ENCODE results near the gene CIAO2B. TPM values are rescaled to one million over a fixed set of nuclear protein-coding genes. Genes with fewer than 3 reads are reported as not detected.

Gene CIAO2B
- total RNA-seq, 1 experiment from 2014 or later = 59.7 TPM

GRCh38 chr16:66979011-66979717 lies 45.0 kb upstream of the CIAO2B start:
- no peak for DNase-seq (ENCODE audit: low spot score)
- TF ChIP-seq FOXK1 (CRISPR knock-in tag; IDR thresholded peaks at IDR 0.05) = no peak
- TF ChIP-seq FOXJ3 (CRISPR knock-in tag; IDR thresholded peaks at IDR 0.05; ENCODE audit: borderline replicate concordance) = no peak
- no peak for TF ChIP-seq ZNF512 (CRISPR knock-in tag; IDR thresholded peaks at IDR 0.05; ENCODE audit: borderline replicate concordance)
- TF ChIP-seq AFF4 (CRISPR knock-in tag; IDR thresholded peaks at IDR 0.05; ENCODE audit: borderline replicate concordance) = no peak
- TF ChIP-seq PRDM15 (CRISPR knock-in tag; IDR thresholded peaks at IDR 0.05) = no peak
- TF ChIP-seq NFE2L1 (CRISPR knock-in tag; IDR thresholded peaks at IDR 0.05) = no peak
- no peak for TF ChIP-seq STAT6 (CRISPR knock-in tag; conservative IDR thresholded peaks at IDR 0.05; ENCODE audit: low read depth)
- TF ChIP-seq USF1 (CRISPR knock-in tag; IDR thresholded peaks at IDR 0.05) = no peak
- no peak for TF ChIP-seq ZNF416 (CRISPR knock-in tag; IDR thresholded peaks at IDR 0.05)
- TF ChIP-seq SP1 (CRISPR knock-in tag; conservative IDR thresholded peaks at IDR 0.05) = no peak
- TF ChIP-seq MLX (CRISPR knock-in tag; IDR thresholded peaks at IDR 0.05) = no peak
- TF ChIP-seq KAT7 (CRISPR knock-in tag; IDR thresholded peaks at IDR 0.05; ENCODE audit: borderline replicate concordance) = no peak
- TF ChIP-seq FOXP1 (CRISPR knock-in tag; IDR thresholded peaks at IDR 0.05; ENCODE audit: borderline replicate concordance) = no peak
- TF ChIP-seq FOXP4 (CRISPR knock-in tag; IDR thresholded peaks at IDR 0.05) = no peak
- no peak for TF ChIP-seq MXD4 (CRISPR knock-in tag; IDR thresholded peaks at IDR 0.05; ENCODE audit: borderline replicate concordance)
- TF ChIP-seq GRHL2 (CRISPR knock-in tag; IDR thresholded peaks at IDR 0.05; ENCODE audit: insufficient replicate concordance, severe bottlenecking) = no peak
- no peak for TF ChIP-seq AR (CRISPR knock-in tag; IDR thresholded peaks at IDR 0.05)
- ChIA-PET CTCF (interaction anchor here (0.7 to 4.5 kb wide), 8 partner anchors 18 to 219 kb away, joined by 3 to 27 read pairs (median 5); partner anchors contain the start of genes CES3 and ELMO3), POLR2A (no interaction called here)
- H3K9me3 Mint-ChIP-seq = no peaks in the 10 kb centered on the region
- no peak overlapping the region for H3K27ac Mint-ChIP-seq
- H3K36me3 Mint-ChIP-seq = no peaks in the 10 kb centered on the region
- ATAC-seq = no peak
- no peaks in the 10 kb centered on the region; the same call in 1 of the 2 replicates for H3K27me3 Mint-ChIP-seq (ENCODE audit: low read depth)
- peaks cover 6% of the 10 kb centered on the region for H3K4me1 Mint-ChIP-seq
- H3K4me3 Mint-ChIP-seq = no peak overlapping the region
